ENCODE measurements around the gene ATP8A2.

ATP8A2 gene

DNA sequence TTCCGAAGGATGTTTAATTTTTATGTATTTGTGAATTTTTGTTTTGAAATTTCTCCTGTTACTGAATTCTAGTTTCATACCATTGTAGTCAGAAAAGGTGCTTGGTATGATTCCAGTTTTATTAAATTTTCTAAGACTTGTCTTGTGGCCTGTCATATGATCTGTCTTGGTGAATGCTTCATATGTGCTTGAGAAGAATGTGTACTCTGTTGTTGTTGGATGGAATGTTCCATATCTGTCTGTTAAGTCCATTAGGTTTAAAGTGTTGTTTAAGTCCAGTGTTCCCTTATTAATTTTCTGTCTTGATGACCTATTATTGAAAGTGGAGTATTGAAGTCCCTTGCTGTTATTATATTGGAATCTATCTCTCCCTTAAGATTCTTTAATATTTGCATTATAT lies 273.9 kb downstream of the ATP8A2 start:
- FAIRE-seq: no peak

DNA sequence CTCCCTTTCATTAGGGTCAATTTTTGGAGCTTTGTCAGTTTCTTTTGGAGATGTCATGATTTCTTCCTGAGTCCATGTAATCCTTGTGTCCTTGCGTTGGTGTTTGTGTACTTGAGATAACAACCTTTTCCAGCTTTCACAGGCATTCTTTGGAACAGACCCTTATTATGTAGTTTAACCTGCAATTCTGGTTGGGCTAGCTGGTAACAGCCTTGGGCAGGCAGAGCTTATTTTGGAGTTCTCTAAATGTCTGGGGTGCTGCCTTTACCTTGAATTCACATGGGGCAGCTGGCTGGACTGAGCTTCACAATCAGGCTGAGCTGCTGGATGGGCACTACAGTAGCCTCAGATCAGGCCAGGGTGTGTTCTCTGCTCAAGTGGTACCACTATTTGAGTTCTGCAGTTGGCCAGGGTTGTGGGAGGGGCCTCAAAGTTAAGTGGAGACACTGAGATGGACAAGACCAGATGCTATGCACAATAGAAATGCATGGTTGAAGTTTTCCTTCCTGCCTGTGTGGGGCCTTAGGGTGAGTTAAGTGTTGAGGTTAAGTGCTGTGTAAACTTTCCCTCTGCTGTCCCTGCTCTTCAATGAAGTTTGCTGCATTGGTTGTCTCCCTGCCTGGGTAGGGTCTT lies 277.3 kb downstream of the ATP8A2 start:
- no peak for FAIRE-seq

DNA sequence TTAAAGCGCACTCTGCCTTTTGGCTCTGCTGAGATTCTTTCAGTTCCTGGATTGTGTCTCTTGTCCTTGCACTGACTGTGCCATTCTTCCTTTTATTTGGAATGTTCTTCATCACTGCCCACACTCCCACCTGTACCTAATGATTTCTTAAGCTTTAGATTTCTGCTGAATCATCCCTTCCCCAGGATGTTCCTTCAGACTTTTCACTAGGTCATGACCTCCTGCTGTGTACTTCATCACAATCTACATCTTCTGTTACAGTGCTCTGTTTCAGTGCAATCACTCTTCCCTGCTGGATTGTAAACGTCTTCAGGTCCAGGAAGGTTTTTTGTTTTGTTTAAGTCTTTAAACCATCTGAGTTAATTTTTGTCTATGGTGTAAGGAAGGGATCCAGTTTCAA lies 281.0 kb downstream of the ATP8A2 start:
- FAIRE-seq: no peak

DNA sequence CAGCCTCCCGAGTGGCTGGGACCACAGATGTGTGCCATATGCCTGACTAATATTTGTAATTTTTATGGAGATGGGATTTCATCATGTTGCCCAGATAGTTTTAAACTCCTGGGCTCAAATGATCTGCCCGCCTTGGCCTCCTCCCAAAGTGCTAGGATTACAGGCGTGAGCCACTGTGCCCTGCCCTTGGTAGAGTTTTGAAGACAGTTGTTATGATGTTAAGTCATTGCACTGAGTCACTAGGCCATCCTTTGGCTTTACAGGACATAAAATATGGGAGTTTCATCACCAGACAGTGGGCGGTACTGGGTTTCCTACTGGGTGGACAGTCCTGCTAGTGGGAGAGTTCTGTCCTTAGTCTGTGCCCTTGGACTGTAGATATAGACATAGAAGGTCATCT lies 282.5 kb downstream of the ATP8A2 start:
- FAIRE-seq: no peak

DNA sequence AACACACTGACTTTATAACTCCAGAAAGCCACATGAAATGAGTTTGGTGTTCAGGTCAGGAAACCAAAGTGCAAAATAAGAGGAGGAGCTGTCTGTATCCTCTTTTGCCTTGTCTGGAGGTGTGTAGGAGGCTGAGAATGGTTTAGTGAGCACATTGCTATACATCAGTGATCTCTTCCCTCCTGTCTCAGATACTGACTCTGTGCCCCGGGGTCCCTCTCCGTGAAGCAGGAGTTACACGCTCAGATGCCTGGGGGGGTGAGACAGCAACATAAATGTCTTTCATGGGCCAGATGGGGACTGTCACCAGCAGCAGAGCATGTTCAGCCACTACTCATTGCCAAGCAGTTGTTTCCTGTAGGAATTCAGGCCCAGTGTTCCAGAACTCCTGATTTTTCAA lies 285.4 kb downstream of the ATP8A2 start:
- no peak for FAIRE-seq

DNA sequence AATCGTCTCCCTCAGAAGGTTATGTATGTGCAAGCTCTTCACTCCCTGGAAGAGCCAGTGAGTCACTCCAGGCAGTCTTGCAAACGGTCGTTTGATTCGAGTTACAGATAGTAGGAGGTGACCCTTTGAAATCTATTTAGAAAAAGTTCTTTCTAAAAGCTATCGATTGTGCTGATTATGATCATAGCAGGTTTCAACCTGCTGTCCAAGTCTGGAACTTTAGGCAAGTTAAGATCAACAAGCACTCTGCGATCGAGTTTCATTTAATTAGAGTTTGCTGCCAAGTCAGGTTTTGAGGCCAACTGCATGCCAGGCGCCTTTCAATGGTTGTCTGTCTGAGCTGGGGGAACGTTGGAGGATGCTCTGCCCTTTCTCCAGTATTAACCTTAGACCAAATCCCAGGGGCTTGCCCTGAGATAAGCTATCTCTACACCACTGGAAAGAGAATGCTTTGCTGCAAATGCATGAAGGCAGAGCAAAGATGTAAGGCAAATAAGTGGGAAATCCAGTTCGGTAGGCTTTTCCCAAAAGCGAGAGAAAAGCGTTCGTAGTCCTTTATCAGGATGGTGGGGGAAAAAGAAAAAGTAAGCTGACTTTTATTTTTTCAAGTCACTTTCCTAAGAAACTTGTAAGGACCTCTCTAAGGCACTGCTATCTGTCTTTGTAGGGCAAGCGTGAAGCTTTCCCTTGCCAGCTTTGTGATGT lies 287.5 kb downstream of the ATP8A2 start:
- no peak for FAIRE-seq

DNA sequence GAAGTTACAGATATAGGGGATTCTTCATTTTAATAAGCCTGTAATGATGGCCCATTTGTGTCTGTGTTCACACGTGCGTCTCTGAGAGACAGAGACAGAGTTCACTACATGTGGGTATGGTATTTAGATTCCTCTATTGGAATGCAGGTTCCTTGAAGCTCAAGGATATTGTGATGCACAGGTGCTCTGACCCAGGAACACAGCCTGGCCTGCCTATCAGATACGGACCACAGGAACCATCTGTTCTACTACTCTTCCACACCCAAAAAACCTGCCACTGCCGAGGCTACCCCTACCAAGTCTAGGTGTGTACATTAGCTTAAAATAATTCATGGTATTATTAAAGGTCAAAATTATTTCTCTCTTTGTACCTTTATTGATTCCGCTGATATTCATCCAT lies 289.2 kb downstream of the ATP8A2 start:
- no peak for FAIRE-seq

DNA sequence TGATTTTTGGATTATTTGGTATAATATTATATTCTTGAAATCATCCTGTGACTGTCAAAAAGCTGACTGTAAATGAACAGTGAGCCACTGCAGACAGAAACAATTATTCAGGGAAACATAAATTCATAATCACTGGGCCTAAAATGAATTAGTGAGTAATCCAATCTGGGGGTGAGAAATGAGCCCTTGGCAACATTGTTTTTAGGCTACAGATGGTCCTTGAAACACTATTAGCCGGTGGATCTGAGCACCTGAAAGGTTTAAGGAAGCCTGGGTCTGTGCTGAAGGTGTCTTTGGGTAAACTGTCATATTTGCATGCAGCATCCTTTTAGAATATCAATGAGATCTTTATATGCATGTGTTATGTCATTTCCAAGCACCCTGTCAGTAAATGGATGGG lies 290.7 kb downstream of the ATP8A2 start:
- FAIRE-seq: no peak

DNA sequence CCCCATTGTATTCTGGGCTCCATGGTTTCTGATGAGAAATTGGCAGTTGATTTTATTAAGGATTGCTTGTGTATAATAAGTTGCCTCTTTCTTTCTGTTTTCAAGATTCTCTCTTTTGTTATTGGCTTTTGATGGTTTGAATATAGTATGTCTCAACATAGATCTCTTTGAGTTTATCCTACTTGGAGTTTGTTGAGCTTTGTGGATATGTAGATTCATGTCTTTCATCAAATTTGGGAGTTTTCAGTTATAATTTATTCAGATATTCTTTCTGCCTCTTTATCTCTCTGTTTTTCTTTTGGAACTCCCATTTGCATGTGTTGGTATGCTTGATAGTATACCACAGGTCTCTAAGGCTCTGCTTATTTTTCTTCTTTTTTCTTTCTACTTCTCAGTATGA lies 296.6 kb downstream of the ATP8A2 start:
- no peak for FAIRE-seq

DNA sequence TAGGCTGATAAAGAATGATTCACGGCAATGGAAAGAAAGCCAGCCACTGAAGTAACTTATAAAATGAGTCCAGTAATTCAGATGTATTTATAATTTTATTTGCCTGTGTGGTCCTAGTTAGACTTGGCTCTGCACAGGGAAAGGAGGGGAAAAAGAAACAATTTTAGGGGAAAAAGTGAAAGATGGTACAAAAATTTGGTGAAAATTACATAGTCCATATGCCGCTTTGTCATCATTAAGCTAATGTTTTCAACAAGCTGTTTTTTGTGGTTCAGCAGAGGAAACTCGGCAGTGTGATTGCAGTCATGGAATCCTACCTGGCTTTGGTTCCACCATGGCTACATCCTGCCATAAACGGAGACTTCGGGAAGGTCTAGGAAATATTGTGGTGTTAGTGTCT lies 301.9 kb downstream of the ATP8A2 start:
- FAIRE-seq: no peak

DNA sequence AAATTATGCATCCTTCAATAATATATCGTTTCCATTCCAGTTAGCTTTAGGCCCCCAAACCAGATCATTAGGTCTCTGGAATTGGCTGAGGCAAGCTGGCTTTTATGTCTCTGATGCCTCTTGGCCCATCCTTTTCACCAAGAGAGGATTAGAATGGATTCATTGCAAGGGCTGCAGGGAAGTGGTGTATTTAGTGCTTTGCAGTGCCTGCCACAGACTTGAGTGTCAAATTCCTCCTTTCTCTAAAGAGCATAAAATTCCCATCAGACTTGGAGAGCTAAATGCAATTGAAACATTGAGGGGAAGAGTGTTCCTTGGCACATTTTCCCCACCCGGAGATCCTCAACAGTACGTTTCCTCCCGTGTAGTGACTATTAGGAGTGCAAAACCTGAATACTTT lies 302.6 kb downstream of the ATP8A2 start:
- no peak for FAIRE-seq

DNA sequence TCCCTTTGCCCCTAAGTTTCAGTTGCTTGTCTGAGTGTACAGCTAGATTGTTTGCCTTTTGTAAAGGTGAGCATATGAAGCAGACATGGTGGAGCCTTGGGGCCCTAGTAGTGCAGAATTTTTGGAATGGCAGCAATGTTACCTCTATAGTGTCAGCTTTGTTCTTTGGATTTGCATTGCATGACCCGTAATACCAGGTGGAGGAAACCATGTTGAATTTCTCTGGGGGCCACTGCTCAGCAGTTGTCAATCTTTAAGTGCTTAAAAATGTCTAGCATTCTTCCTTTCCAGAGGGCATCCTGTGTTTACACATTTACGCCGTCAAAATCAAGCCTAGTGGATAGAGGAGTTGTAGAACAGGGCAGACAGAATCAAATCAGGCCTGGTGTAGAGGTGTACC lies 303.3 kb downstream of the ATP8A2 start:
- FAIRE-seq: no peak

DNA sequence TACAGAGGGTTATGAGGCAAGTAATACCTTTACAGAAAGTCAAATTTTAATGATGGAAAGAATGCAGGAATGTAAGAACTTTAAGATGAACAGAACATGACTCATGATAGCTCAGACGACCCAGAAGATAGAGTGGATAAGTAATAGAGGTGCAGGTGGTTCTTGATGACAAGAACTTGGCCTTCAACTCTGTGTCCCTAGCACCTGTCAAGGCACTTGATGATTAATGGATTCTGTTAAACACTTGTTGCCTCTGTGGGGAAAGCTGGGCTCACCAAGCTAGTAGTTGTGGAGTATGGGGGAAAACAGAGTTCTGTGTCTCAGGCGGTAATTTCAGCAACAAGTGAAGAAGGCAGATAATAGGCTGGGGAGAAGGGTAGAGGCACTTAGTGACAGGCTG lies 306.2 kb downstream of the ATP8A2 start:
- FAIRE-seq: no peak

DNA sequence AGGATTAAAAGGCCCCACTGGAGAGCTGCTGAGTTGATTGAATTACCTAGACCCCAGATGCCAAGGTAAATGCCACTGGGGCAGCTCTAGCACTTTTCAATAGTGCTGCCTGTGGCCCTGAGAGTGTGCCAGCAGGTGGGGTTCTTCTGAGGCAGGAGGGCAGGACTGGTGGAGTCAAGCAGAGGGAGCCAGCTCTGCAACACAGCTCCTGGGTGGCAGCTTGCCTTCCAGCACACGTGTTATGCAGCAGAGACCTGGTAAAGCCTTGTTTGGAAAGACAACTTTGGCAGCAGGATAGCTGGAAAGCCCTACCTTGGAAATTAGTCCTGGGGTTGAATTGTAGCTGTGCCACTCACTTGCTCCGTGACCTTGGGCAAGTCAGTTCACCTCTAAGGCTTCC lies 306.6 kb downstream of the ATP8A2 start:
- FAIRE-seq: no peak

DNA sequence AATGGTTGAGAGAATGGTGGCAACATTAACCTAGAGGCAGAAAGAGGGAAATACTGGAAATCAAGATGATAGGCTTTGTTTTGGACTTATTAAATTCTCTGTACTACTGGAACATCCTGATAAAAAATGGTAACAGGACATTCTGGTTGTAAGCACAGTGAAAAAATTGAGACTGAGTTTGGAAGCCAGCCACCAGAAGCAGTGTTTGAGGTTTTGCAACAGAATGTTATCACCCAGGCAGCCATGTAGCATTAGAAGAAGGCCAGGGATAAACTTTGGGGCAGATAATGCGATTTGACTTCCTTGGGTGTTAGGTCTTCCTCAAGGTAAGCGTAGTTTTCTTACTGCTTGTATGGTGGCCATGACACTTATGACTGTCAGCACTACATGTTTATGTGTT lies 307.4 kb downstream of the ATP8A2 start:
- no peak for FAIRE-seq

DNA sequence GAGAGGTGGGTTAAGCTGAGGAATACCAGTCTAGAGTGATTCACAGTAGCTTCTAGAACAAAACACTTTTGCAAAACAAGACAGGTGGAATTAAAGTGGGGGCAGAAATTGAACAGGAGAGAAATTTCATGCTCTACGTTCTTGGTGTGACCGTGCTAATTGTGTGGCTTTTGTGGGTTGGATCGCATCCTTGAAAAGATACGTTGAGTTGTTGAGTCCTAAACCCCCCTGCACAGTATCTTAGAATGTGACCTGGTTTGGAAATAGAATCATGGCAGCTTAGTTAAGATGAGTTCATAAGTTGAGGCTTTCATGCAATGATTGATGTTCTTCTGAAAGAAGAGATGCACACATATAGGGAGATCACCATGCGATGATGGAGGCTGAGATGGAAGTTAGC lies 308.2 kb downstream of the ATP8A2 start:
- no peak for FAIRE-seq

DNA sequence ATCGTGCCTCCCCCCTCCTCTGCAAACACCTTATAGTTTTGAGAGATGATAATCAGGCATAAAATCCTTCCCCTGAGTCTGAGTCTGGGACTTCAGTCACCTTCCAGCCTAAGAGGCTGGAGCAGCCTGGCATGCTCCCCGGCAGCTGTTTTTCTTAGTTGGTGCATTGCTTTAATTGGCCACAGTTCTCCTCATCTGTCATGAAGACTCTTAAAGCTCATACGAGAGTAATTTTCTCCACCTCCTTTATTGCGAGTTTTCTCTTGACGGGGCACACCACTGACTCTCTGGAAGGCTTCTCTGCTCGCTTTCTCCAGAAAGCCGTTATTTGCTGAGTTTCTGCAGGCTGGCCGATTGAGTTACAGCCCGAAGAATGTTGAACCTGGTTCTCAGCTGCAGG lies 310.5 kb downstream of the ATP8A2 start:
- no peak for FAIRE-seq

DNA sequence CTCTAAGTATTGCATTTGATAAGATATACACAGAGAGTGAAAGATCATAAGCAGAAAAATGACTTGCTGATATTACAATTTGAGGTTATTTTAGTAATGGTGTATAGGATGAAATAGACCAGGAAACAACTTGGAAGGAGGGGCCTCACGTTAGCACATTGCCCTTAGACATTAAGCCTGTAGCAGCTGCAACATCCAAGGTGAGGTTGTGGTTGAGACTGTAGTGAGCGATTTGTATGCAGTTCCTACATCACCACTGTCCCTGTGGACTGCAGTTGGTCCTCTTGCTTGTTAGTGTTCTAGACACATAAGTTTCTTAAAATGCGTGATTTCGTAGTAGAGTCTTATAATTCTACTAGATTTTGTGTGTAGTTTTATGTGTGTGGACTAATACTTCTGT lies 311.3 kb downstream of the ATP8A2 start:
- no peak for FAIRE-seq

DNA sequence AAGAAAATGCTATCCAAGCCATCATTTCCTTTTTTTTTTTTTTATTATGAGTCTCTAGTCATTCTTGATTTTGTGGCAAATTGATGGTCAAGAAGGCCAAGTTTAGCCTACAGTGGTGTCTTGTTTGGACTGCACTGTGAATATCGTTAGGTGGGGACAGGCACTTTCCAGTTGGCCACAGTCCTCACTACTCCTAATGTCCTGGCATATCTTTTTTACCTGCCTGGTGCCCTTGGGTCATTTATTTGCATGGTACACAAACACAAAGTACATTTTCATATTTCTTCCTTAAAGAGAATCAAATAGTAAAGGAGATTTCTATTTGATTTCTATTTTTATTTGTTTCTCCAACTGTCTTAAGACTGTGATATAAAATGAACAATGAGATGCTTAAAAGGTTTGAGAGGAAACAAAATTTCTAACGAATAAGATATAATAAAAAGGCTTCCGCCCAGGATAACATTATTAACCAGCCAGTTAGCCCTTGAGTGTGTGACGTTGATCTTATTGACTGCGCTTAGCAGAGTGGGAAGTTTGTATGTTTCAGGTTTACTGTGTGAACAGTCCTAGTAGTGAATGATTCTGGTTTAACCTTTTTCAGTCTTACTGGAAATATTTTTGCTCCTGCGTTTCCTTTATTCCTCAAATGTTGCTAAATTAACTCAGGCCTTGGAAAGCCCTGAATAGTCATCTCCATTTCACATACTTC lies 312.0 kb downstream of the ATP8A2 start:
- FAIRE-seq: no peak

DNA sequence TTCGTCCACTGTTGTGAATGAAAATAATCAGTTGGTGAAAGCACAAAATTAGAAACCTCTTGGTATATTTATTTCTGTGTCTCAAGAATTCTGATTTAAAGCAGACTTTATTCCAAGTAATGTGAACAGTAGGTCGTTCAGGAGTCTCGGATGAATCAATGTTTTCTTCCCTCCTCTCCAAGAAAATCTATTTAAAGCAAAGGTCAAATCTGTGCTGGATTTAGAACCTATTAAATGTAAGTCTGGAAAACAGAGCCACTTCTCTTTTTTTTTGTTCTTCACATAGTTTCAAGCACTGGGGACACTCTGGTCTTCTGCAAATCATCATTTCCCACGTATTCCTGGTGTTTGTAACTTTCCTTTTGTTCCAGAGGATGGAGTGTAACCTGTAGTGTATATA lies 312.7 kb downstream of the ATP8A2 start:
- no peak for FAIRE-seq

DNA sequence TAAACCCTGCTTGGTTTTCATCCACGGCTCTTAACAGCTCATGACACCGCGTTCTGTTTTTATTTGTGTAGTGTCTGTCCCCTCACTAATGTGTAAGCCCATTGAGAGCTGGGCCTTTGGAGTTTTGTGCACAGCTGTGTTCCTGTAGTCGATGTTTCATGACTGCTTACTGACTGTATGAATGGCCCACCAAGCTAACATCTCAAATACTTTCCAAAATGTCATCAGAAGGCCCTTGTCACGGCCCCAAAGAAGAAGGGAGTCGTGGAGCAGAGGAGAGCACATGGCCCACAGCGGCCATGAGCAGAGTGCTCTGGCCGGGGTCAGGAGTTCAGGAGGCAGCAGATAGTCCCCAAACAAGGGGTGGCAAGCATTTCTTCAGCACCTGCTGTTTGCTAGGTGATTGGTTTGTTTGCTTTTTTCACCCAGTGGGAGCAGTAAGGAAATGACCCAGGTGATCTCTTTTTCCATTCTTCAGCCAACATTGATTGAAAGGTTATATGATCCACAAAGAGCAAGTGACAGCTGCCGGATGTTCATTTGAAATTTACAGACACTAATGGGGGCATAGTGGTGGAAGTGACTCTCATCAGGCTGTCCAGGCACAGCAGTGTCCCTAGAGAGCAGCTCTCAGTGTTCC lies 315.2 kb downstream of the ATP8A2 start:
- FAIRE-seq: no peak

DNA sequence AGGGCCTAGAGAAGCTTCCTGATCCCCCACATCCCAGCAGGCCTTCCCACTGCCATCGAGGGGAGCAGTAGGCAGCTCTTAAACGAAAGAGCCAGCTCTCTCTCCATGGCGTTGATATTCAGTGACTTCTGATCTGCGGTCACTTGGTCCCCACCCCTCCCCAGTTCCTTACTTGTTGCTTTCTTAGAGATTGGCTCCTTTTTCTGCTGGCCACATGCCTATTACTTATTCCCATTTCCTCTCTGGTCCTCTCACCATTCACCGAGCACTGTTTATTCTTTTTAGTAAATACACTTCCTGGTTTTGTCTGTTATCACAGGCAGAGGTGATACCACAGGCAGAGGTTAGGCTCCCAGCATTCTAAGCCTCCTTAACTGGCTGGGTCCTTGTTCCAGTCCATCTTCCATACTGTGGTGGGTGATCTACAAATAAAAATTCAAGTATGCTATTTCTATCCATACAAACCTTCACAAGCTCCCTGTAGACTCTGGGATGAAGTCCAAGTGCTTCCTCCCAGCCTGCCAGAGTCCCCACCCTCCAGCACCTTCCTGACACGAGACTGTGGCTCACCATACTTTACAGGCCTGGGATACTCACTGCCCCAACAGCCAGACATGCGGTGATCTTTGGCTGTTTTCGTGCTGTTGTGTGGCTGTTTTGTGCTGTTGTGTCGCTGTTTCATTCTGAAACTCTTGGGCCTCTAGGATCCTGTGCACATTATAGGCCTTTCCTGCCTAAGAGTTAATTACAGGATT lies 315.9 kb downstream of the ATP8A2 start:
- FAIRE-seq: no peak

DNA sequence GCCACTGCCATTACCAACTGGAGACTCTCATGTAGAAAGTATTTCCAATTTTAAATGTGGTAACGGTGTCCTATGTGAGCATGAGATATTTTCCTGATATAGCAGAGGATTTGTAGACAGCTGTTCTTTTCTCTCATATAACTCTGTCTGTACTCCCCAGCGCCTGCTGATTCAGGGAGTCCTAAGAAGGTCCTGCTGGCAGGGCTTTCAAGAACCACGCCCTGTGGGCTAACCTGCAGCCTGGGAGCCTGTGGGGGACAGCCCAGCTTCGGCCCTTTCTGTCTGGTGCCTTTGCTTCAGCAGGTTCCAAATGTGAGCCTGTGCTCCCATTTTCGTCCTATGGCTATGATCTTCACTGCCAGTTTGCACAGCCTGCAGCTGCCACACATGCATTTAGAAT lies 316.8 kb downstream of the ATP8A2 start:
- FAIRE-seq: no peak

Data from G401.6 (cell line).